Karpas-422 (cell line): Measurements from ENCODE around the gene PFN4. TPM values are rescaled to one million over a fixed set of nuclear protein-coding genes. Genes with fewer than 3 reads are reported as not detected.
A peak's percentile ranks its signal among the peaks of the same experiment; 100 is the strongest.
"Not testable (repeated sequence)": the region's sequence is repeated elsewhere in the genome, so short reads cannot be mapped to it uniquely, and the experiment has no call there.

ENCODE experiments used
- DNase-seq: peaks from one replicate; pipeline ENCODE4 v3.0.0-alpha.2; 2015
- H2AFZ ChIP-seq: fragments of 200-600 bp; sonication (generic); 2 replicates; pipeline ENCODE4 v1.6.1; 2014; ENCODE audit warnings: antibody characterized with exemption, low read length, mixed read lengths
- H3K27ac ChIP-seq: fragments of 200-600 bp; sonication (generic); 2 replicates; pipeline ENCODE4 v1.5.1; 2014; ENCODE audit warnings: mild to moderate bottlenecking, low read length, moderate library complexity
- H3K27me3 ChIP-seq: fragments of 200-600 bp; sonication (generic); 2 replicates; pipeline ENCODE4 v1.6.1; 2014; ENCODE audit warnings: low read length, mixed read lengths
- H3K36me3 ChIP-seq: fragments of 200-600 bp; sonication (generic); 2 replicates; pipeline ENCODE4 v1.6.1; 2014; ENCODE audit warnings: low read length, mixed read lengths; ENCODE audit not compliant: insufficient read depth
- H3K4me1 ChIP-seq: fragments of 200-600 bp; sonication (generic); 2 replicates; pipeline ENCODE4 v1.6.1; 2014; ENCODE audit warnings: mild to moderate bottlenecking, low read length, mixed read lengths
- H3K4me2 ChIP-seq: fragments of 200-600 bp; sonication (generic); 2 replicates; pipeline ENCODE4 v1.6.1; 2014; ENCODE audit warnings: low read length, low read depth, mild to moderate bottlenecking; ENCODE audit not compliant: poor library complexity, severe bottlenecking
- H3K4me3 ChIP-seq: fragments of 200-600 bp; sonication (generic); 2 replicates; pipeline ENCODE4 v1.5.1; 2014; ENCODE audit warnings: mild to moderate bottlenecking, antibody characterized with exemption, low read length, mixed read lengths
- H3K79me2 ChIP-seq: fragments of 200-600 bp; sonication (generic); 2 replicates; pipeline ENCODE4 v1.6.1; 2014; ENCODE audit warnings: mild to moderate bottlenecking, low read length, mixed read lengths
- H3K9ac ChIP-seq: fragments of 200-600 bp; sonication (generic); 2 replicates; pipeline ENCODE4 v1.6.0; 2014; ENCODE audit warnings: low read length
- H3K9me2 ChIP-seq: fragments of 200-600 bp; sonication (generic), shearing (Covaris generic); replicated peaks from 2 replicates; pipeline ENCODE4 v1.6.0; 2014; ENCODE audit warnings: mild to moderate bottlenecking, low read length, moderate library complexity; ENCODE audit not compliant: insufficient read depth
- H3K9me3 ChIP-seq: fragments of 300-700, 200-600 bp; sonication (generic); 2 replicates; pipeline ENCODE4 v1.6.1; 2014; ENCODE audit warnings: low read length, mixed read lengths
- H4K20me1 ChIP-seq: fragments of 200-600 bp; sonication (generic); 2 replicates; pipeline ENCODE4 v1.6.1; 2014; ENCODE audit warnings: mild to moderate bottlenecking, antibody characterized with exemption, low read length, low read depth; ENCODE audit not compliant: insufficient read depth
- total RNA-seq: library from RNA; depleted of rRNA; stranded (reverse); fragments of >200 nt; shearing (Covaris generic); gene quantifications from 2 replicates; pipeline ENCODE4 v1.2.3, GENCODE V29; 2014; ENCODE audit warnings: low replicate concordance

The PFN4 gene
- total RNA-seq, 1 experiment from 2014 or later, result not detected

GRCh38 chr2:24158131-24158530 lies 35.0 kb upstream of the PFN4 start:
- no peak for DNase-seq
- H2AFZ ChIP-seq, result no peak overlapping the region
- no peak overlapping the region for H3K4me3 ChIP-seq
- peaks cover 2% of the 10 kb centered on the region for H3K4me1 ChIP-seq
- no peaks in the 10 kb centered on the region for H3K9me2 ChIP-seq
- no peaks in the 10 kb centered on the region for H3K79me2 ChIP-seq
- no peaks in the 10 kb centered on the region for H3K36me3 ChIP-seq
- H3K9me3 ChIP-seq, result peaks cover 4% of the 10 kb centered on the region; the same call in 1 of the 2 replicates
- no peaks in the 10 kb centered on the region for H4K20me1 ChIP-seq
- H3K4me2 ChIP-seq, result no peak overlapping the region
- H3K27ac ChIP-seq, result no peak overlapping the region
- no peak overlapping the region for H3K9ac ChIP-seq
- peaks cover 3% of the 10 kb centered on the region; the same call in 1 of the 2 replicates for H3K27me3 ChIP-seq

GRCh38 chr2:24153478-24153877 lies 30.3 kb upstream of the PFN4 start:
- H3K4me2 ChIP-seq, result no peak overlapping the region
- H3K27ac ChIP-seq, result no peak overlapping the region
- H3K27me3 ChIP-seq, result no peaks in the 10 kb centered on the region
- H3K79me2 ChIP-seq, result no peaks in the 10 kb centered on the region
- H3K9ac ChIP-seq, result no peak overlapping the region
- no peak overlapping the region for H3K4me3 ChIP-seq
- H4K20me1 ChIP-seq, result no peaks in the 10 kb centered on the region
- H2AFZ ChIP-seq, result no peak overlapping the region
- DNase-seq, result no peak
- H3K4me1 ChIP-seq, result no peaks in the 10 kb centered on the region
- H3K9me3 ChIP-seq, result no peaks in the 10 kb centered on the region
- no peaks in the 10 kb centered on the region for H3K36me3 ChIP-seq
- H3K9me2 ChIP-seq, result no peaks in the 10 kb centered on the region

GRCh38 chr2:24152413-24153197 lies 29.5 kb upstream of the PFN4 start:
- H3K27ac ChIP-seq, result no peak overlapping the region
- H3K4me1 ChIP-seq, result no peaks in the 10 kb centered on the region
- no peak overlapping the region for H2AFZ ChIP-seq
- no peak overlapping the region for H3K9ac ChIP-seq
- H3K4me3 ChIP-seq, result no peak overlapping the region
- no peaks in the 10 kb centered on the region for H3K27me3 ChIP-seq
- no peak for DNase-seq
- no peaks in the 10 kb centered on the region for H3K79me2 ChIP-seq
- H4K20me1 ChIP-seq, result no peaks in the 10 kb centered on the region
- no peak overlapping the region for H3K4me2 ChIP-seq
- H3K9me3 ChIP-seq, result no peaks in the 10 kb centered on the region; the same call in 1 of the 2 replicates
- no peaks in the 10 kb centered on the region for H3K9me2 ChIP-seq
- H3K36me3 ChIP-seq, result no peaks in the 10 kb centered on the region

GRCh38 chr2:24147364-24147763 lies 24.2 kb upstream of the PFN4 start:
- no peak overlapping the region for H3K4me3 ChIP-seq
- no peaks in the 10 kb centered on the region for H3K9me2 ChIP-seq
- H3K27me3 ChIP-seq, result no peaks in the 10 kb centered on the region
- no peak overlapping the region for H3K4me2 ChIP-seq
- H3K9me3 ChIP-seq, result peaks cover 5% of the 10 kb centered on the region; the same call in 1 of the 2 replicates
- no peaks in the 10 kb centered on the region for H3K4me1 ChIP-seq
- H4K20me1 ChIP-seq, result no peaks in the 10 kb centered on the region
- no peak overlapping the region; the same call in 1 of the 2 replicates for H2AFZ ChIP-seq
- DNase-seq, result no peak
- H3K9ac ChIP-seq, result no peak overlapping the region
- no peaks in the 10 kb centered on the region for H3K79me2 ChIP-seq
- H3K36me3 ChIP-seq, result no peaks in the 10 kb centered on the region
- no peak overlapping the region for H3K27ac ChIP-seq

GRCh38 chr2:24140305-24140704 lies 17.2 kb upstream of the PFN4 start:
- not testable (repeated sequence) for H3K27me3 ChIP-seq, H4K20me1 ChIP-seq, H3K36me3 ChIP-seq, H3K9me3 ChIP-seq, H3K27ac ChIP-seq, H2AFZ ChIP-seq, H3K4me1 ChIP-seq, DNase-seq, H3K9me2 ChIP-seq, H3K9ac ChIP-seq, H3K4me3 ChIP-seq, H3K4me2 ChIP-seq, H3K79me2 ChIP-seq

GRCh38 chr2:24132543-24132942 lies 9.4 kb upstream of the PFN4 start:
- H4K20me1 ChIP-seq, result no peaks in the 10 kb centered on the region
- DNase-seq, result no peak
- H3K9ac ChIP-seq, result no peak overlapping the region
- no peaks in the 10 kb centered on the region for H3K36me3 ChIP-seq
- H3K79me2 ChIP-seq, result no peaks in the 10 kb centered on the region
- no peak overlapping the region for H2AFZ ChIP-seq
- H3K4me2 ChIP-seq, result no peak overlapping the region
- H3K27ac ChIP-seq, result no peak overlapping the region
- H3K9me3 ChIP-seq, result no peaks in the 10 kb centered on the region
- no peak overlapping the region for H3K4me3 ChIP-seq
- no peaks in the 10 kb centered on the region for H3K9me2 ChIP-seq
- no peaks in the 10 kb centered on the region for H3K27me3 ChIP-seq
- no peaks in the 10 kb centered on the region for H3K4me1 ChIP-seq

- peaks cover 22% of the 10 kb centered on the region for H3K4me1 ChIP-seq
- no peaks in the 10 kb centered on the region for H3K9me2 ChIP-seq
- H3K4me3 ChIP-seq, result no peak overlapping the region
These were observed 2.8 kb upstream of the PFN4 start for GRCh38 chr2:24125956-24126355.

GRCh38 chr2:24123922-24124580 lies 917 bp upstream of the PFN4 start:
- no peak for DNase-seq
- Histone ChIP-seq H3K36me3 (no peaks in the 10 kb centered on the region), H3K27me3 (no peaks in the 10 kb centered on the region), H3K4me2 (peak overlapping the region; percentile 97), H3K9ac (peak overlapping the region; percentile 95), H3K9me2 (no peaks in the 10 kb centered on the region), H3K4me1 (peaks cover 22% of the 10 kb centered on the region), H3K79me2 (no peaks in the 10 kb centered on the region), H3K27ac (peak overlapping the region; percentile 33; the same call in 1 of the 2 replicates), H3K4me3 (peak overlapping the region; percentile 81), H2AFZ (peak overlapping the region; percentile 80), H4K20me1 (no peaks in the 10 kb centered on the region), H3K9me3 (no peaks in the 10 kb centered on the region)

More at GRCh38 chr2:24125956-24126355, 2.8 kb upstream of the PFN4 start:
- Histone ChIP-seq H3K27me3 (no peaks in the 10 kb centered on the region), H2AFZ (no peak overlapping the region), H3K27ac (no peak overlapping the region), H3K4me2 (no peak overlapping the region), H3K9ac (no peak overlapping the region), H3K79me2 (no peaks in the 10 kb centered on the region), H3K9me3 (no peaks in the 10 kb centered on the region), H3K36me3 (no peaks in the 10 kb centered on the region), H4K20me1 (no peaks in the 10 kb centered on the region)
- peak; percentile 26 for DNase-seq
